NCI-H2081 (cell line): Measurements from ENCODE around the gene OBSL1.

Source experiments
- DNase-seq, 2 experiments: peaks; one replicate each; lab custom pipeline; 2025; lab: John Stamatoyannopoulos, UW

Gene OBSL1

DNA sequence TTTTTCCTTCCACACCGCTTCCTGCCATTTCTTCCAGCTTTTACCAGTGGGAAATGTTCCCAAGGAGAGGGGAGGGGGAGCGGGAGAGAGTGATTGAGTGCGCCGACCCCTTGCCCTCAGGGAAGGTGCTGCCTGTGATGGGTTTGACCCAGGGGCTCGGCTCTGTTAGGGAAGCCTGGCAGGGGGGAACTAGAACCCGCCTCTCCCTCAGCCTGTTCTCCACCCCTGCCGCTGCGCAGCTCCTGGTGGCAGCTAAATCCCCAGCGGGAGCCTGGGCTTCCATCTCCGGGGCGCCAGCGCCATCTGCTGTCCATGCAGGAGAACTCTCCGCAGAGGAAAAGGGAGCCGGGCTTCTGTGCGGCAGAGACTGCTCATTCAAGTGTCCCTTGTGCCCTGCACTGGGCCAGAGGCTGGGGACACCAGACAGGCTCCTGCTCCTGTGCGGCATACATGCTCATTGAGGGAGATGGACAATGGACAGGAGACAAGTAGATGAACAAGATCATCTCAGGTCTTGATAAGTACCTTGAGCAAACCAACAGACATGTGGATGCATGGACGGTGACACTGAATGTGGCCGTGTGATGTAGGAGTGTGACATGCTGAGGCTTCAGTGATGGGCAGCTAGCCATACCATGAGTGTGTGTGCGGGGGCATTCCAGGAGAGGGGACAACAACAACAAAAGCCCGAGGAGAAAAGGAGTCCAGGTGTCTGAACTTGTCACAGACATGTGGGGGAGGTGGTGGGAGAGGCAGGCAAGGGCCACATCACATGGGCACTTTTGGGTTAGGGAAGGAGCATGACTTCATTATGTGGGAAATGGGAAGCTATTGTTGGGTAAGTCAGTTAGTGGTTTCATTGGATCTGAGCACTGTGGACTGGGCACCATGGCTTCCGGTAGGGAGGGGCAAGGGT lies 41.0 kb downstream of the OBSL1 start:
- DNase-seq: peak; percentile 85

DNA sequence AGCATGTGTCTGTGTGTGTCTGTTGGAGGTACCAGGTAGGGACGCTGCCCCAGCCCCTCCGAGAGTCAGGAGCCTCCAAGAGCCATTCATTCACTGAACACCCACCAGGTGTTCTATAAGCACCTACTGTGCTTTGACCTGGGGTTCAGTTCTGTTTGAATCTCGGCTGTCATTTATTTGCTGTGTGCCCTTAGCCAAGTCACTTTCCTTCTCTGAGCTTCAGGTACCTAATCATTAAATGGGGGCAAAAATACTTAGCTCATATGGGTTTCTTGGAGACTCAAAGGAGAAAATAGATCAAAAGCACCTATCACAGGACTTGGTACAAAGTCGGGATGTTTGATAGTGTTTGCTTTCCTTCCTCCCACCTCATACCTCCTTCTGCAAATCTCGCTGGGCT lies 43.9 kb downstream of the OBSL1 start:
- DNase-seq: no peak

DNA sequence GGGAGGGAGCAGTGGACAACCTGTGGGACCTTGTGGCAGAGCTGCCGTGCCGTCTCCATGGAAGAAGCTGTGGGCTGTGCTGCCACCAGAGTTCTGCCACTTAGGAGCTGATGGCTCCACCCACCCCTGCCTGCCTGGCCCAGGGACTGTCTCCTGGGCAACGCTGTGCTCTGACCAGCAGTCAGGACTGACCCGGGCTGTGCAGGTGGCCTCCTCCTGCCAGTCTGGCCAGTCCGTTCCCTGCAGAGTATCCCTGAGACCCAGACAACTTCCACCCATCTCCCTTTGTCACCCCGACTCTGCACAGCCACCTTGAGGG lies 44.3 kb downstream of the OBSL1 start:
- no peak for DNase-seq

DNA sequence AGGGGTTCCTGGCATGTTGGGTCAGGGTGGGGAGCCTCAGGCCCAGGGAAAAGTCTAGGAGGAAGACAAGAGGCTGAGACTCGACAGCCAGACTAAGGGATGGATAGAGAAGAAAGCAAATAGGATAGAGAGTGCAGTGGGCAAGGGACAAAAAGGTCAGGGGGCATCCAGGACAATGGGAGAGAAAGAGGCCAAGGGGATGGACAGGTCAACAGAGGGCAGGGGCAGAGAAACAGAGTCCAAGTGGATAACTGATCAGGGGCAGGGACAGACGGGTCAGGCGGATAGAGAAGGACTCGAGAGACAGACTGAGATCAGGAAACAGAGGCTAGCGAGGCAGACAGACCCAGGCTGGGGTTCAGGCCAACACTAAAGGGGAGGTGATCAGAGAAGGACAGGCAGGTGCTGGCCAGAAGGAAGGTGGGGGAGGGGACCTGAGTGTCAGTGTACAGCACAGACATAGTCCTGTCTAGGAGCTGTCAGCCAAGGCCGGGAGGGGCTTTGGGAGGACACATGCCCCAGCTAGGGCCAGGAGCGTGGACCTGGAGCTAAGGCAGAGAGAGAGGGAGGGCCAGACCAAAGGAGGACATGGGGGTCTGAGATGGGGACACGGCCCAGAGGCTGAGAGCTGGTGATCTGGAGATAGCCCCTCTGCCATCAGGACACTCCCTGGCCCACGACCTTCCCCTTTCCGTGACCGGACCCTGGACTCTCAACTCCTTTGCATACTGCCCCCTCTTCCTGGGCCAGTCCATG lies 44.8 kb downstream of the OBSL1 start:
- DNase-seq: no peak

DNA sequence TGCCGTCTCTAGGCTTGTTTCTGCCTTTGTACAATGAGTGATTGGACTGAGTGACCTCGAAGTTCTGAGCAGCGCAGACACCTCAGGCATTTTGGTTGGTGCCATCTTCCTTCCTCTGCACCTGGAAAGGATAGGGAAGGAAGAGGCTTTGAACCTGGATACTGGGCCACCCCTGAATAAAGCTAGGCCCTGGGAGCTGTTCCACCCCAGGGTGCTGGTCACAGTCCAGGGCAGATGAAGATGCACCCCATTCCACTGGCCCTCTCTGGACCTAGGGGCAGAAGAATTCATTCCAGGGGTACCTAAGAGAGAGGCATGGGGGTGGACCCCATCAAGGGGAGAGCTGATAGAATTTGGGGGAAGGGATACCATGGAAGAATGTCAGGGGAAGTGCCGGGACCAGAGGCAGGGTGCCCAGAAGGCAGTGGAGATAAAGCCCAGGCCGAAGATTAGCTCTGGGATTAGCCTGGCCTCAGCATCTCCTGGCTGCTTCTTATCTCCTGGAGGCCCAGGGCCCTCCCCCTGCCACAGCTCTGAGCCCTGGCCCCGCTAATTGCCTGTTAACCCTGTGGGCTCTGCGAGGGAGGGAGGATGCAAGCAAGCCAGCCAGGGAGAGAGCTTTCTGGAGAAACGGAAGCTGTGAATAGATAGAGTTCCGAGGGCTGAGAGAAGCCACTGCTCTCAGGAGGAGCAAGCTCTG lies 45.7 kb downstream of the OBSL1 start:
- no peak for DNase-seq

DNA sequence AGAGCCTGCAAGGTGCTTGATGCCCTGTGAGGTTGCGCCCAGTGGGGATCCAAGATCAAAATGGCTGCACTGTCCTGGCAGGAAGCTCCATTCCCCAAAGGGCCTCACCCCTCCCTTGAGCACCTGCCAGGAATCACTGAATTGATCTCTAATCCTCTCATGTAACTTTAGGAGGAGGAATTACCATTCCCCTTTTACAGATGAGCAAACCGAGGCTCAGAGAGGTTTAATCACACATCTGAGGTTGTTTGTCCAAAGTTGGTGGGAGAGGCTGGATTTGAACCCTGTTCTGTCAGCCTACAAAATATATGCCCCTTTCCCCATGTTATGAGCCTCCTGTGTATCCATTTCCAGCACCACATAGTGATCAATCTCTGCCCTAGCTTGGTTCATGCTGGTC lies 46.5 kb downstream of the OBSL1 start:
- DNase-seq: no peak

DNA sequence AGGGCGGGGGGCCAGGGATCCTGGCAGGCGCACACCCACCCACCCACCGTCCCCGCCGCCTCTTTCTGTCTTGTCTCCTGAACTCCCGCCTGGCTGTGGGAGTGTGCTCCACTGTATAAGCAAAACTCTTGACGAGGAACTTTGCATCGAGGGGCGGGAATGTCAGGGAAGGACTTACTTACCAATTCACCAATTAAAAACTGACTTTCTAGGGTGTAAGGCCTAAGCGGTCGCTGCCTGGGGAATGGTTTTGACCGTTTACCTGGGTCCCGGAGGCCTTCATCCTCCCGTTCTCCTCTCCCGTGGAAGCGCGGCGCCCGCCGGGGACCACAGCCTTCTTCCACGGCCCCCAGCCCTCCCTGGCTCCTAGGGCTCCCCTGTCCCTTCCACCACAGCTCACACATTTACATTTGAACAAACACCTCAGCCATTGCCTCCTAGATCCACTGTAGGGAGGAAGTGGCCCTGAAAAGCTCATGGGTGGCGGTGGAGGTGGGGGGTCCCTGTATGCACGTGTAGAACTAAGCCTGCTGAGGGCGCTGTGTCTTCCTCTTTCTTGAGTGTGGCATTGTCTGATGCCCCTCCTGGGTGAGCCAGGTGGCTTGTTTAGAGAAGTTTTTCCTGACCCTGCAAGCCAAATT lies 48.2 kb downstream of the OBSL1 start:
- DNase-seq: no peak

DNA sequence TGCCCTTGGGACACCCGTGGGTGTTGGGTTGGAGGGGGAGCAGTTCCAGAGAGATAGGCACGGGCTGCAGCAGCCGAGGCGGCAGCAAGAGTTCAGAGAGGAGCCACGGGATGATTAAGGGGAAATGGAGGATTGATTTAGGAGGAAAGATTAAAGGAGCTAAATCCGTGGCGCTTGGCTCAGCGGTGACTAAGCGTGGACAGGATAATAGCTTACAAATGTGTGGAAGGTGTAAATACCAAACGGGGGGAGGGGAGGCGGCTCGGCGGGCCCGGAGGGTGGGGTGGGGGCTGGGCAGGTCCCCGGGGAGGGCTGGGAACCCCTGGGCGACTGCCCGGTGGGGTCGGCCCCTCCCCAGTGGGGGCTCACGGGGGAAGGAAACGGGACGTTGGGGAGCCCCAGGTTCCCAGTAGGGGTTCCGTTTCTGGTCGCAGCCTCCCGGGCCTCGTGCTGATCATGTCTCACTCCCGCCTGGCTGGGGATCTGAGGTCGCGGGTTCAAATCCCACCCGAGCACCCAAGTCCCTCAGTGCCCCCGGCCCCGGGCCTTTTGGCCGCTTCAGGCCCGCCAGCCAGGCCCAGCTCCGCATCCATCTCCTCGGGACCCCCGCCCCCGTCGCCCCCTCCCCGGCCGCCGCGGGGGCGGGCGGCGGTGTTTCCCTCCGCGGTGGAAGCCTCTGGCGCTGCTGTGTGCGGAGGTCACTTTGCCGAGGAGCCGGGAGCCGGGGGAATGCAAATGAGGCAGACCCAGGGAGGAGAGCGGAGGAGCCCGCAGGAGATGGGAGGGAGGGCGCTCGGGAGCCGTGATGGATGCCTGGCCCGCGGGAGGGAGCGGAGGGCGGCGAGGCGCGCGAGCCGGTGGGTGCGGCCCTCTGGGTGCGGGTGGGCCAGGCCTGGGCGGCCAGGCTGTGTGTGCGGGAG lies 49.0 kb downstream of the OBSL1 start:
- no peak for DNase-seq

DNA sequence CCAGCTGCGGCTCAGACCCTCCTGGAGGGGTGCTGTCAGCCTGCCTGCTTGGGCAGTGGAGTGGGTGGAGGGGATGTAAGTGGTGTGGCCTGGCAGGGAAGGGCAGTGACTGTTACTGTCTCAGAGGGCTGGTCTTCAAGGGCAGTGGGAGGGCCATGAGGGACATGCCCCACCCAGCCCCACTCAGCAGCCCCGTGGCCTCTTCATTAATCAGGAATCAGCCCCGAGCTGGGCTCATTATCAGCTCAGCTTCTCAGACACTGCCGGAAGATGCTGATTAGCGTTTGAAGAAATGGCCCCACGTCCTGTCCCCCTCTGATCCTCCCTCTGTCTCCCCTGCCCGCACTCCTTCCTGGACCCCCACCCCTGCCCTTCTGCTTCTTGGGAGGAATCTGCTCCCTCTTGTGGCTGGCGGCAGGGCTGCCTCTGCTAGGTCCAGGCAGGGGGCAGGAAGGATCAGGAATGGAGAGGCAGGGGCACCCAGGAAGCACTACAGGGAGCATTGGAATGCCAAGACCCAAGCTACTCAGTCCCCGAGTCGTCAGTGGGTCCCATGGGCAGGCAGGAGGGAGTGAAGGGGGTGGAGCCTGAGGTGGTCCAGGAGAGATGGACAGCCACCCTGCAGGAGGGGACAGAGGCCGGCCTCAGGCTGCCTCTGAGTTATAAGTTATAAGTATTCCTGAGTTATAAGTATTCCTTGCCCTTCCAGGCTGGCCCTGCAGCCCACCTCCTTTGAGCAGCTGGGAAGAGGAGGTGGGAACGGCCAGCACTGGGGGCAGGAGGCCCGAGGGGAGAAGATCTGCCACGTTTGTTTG lies 50.1 kb downstream of the OBSL1 start:
- DNase-seq: peak in 1 of 2 experiments; percentile 25

DNA sequence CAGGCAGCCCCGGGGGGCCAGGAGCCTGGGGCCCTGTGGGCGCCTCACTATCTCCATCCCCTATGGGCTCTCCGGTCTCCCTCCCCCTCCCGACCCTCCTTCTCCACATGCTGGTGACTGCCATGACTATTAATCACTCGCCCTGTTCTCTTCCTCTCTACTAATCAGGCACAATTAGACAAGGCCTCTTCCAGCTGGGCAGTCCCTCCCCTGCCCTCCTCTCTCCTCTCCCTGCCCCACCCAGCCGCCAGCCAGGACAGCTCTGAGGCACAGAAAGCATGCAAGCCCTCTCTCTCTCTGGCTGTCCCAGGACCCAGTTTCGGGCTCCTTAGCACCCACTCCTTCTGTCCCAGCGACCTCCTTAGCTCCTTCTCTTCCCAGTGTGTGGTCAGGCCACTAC lies 51.3 kb downstream of the OBSL1 start:
- no peak for DNase-seq

DNA sequence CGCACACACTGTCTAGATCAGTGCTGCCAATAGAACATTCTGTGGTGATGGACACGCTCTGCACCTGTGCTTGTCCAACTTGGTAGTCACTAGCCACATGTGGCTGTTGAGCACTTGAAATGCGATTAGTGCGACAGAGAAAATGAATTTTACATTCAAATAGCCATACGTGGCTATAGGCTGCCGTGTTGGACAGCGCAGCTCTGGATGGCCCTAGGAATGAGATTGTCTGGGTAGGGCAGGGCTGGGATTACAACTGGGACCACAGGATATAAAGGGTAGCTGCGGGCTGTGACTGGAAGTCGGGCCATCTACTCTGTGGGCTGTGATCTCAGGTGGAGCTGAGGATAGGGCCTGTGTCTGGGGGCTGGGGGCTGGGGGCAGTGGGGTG lies 51.8 kb downstream of the OBSL1 start:
- no peak for DNase-seq

DNA sequence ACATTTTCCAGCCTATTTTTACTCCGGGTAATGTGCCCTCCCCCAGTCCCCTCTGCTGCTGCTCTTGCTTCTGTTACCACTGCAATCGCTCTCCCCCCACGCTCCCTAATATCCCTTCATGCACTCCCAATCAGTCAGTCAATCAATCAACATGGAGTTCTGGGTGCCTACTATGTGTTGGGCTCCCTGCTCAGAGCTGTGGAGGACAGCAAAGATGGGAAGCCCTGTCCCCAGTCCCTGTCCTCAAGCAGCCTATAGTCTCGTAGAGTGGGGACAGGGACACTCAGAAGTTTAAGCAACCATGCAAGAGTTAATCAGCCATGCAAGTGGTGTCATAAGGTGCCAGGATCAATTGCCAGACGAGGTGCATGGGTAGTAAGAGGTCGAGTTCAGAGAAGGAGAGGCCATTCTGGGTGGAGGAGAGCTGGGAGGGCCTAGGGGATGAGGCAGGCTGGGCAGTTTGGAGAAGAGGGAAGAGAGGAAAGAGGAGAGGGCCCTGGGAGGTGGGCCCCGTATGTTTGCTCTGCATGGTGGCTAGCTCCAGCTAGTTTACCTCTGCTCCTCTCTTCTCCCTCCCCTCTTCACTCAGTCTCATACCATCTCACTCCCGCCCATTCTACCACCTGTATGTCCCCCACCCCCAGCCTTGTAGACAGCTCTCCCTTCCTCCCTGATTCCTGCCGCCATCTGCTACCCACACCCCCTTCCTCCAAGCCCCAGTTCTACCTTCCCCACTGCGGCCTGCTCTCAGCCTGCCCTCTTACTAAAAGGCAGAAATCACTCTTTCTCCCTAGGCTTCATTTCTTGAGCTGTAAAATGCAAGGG lies 53.2 kb downstream of the OBSL1 start:
- no peak for DNase-seq

DNA sequence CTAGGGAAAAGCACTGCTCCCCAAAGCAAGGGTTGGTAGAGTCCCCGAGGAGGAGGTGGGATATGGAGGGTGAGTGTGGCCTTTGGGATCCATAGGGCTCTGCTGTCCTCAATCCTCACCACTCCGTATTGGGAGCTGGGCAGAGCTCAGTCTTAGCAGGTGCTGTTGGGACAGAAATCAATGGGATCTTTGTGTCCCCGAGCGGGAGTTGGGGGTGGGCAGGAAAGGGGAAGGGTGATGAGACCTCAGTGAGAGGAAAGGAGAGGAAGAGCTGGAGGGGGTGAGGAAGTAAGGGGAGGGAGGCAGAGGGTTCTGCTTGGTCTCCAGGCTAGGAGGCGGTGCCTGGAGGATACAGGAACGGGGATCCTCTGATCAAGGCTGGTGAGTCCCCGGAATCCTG lies 54.5 kb downstream of the OBSL1 start:
- no peak for DNase-seq

DNA sequence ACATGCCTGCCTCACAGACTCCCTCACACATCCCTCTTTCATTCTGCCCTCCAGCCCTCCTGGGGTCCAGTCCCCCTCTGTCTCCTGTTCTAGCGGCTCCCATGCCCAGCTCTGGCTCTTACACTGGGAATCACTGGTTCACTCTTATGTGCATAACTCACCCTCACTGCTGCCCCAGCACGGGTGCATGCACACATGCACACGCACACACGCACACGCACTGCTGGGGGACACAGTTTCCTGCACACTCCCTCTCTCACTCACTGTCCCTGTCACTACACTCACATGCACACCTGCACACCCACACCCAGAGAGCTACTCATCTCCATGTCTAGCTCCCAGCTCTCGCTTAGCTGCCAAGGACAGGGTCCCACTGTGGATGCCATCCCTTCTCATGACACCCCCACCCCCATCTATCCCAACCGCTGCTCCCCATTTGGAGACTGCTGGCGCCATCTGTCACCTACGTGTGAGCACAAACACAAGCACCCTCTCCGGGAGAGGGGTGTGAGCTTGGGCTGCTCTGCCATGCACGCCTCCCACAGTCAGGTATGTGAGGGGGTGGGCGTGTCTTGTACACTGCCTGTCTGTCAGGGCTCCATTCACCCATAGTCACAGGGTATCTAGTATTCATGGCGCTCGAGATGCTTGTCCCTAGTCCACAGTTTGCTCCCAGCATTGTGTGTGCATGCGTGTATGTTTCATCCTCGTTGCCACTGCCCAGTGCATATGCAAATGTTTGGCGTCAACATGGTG lies 55.3 kb downstream of the OBSL1 start:
- no peak for DNase-seq

DNA sequence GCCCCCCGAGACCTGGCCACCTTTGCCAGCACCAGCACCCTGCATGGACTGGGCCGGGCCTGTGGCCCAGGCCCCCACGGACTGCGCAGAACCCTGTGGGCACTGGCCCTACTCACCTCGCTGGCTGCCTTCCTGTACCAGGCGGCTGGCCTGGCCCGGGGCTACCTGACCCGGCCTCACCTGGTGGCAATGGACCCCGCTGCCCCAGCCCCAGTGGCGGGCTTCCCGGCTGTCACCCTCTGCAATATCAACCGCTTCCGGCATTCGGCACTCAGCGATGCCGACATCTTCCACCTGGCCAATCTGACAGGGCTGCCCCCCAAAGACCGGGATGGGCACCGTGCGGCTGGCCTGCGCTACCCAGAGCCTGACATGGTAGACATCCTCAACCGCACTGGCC lies 56.5 kb downstream of the OBSL1 start:
- DNase-seq: no peak

DNA sequence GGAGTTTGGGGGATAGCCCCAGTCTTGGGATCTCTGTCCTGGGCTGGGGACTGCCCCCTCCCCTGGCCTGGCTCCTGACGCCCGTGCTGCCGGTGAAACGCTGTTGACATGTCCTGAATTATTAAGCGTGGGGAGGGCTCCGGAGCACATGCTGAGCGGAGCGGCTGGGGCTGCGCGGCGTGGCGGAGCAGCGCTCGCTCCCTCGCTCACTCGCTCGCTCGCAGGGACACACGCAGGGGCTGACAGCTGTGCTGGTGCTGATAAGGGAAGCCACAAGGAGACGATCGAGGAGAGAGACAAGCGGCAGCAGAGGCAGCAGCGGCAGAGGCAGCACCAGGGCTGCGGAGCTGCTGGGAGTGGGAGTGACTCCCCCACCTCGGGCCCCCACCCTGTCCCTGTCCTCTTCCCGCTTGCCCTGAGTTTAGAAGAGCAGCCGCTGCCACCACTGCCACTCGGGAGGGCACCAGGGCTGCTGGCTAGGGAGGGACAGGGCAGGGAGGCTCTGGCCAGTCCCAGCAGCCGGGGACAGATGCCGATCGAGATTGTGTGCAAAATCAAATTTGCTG lies 57.1 kb downstream of the OBSL1 start, which contains the start of gene ASIC4:
Gene ASIC4 (plus strand): TSS at position 287 of the 566 bp plus-strand sequence. CDS start 243 bp downstream, at position 530.
- DNase-seq: no peak

DNA sequence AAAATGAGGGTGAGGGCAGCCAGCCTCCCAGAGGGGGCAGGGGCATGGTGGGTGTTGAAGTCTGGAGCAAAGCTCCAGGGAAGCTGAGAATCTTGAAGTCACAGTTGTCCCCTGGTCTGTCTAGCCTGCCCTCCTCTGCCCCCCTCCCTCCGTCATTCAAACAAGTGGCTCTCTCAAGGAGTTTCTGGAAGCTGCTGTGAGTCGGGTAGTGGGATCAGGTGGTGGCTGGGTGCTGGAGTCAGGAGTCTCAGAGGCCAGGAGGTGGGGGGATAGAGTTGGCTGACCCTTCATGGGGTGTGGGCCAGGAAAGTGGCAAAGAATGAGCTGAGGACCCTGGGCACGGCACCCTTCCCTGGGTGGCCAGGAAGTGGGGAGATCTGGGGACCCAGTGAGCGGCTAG lies 57.6 kb downstream of the OBSL1 start:
- no peak for DNase-seq

DNA sequence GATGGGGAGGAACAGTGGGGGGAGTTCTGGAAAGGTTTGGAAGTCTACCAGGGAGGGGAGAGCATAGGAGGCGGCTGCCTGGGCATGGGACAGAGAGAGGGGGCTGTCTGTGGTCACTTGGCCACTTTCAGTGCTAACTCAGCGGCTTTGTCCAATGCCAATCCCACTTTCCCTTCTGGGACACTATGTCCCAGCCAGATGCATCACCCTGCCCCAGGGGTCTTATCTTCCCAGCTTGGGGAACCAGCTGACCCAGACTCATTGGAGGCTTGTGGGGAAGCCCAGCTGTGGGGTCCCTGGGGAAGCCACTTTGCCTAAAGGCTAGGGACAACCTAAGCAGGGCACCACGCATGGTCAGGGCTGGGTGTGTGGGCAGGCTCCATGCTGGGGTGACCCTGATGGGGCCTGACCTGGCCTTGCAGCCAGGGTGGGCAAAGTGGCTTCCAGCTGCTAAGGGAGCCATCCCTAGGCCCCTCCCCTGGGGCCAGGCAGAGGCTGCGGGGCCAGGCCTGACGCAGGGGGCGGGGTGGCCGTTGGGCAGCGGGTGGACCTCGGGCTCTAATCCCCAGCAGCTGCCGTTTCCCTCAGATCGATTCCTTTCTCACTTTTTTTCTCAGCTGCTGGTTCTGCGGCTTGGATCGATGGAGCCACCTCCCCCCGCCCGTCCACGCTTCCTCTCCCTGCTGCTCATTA lies 58.7 kb downstream of the OBSL1 start:
- no peak for DNase-seq
